HepG2 (cell line): Measurements from ENCODE around the gene SMIM24. TPM values are rescaled to one million over a fixed set of nuclear protein-coding genes. Genes with fewer than 3 reads are reported as not detected.
A peak's percentile ranks its signal among the peaks of the same experiment; 100 is the strongest.

Source experiments
- ATAC-seq: fragments of 200-7000 bp; cut with Tn5 transposase; 3 replicates; pipeline ENCODE4 v1.9.1; 2020; ENCODE audit warnings: mild to moderate bottlenecking, moderate library complexity
- BruUV-seq: library from RNA; stranded (reverse); fragments of 400-500 nt; replicated peaks from 2 replicates; lab custom pipeline; 2021; lab: Mats Ljungman, UMichigan
- CTCF ChIA-PET: fragments of 300-600 bp; formaldehyde crosslinking; extraction: SDS; loops from one replicate; lab custom pipeline; 2021; ENCODE audit warnings: low total read pairs, inconsistent platforms, low intra/inter-chr PET ratio; lab: Yijun Ruan, JAX
- POLR2A ChIA-PET: fragments of 350-600 bp; sonication (Branson Sonifier 250); formaldehyde crosslinking; loops from one replicate; lab custom pipeline; 2020; ENCODE audit warnings: antibody characterized with exemption, inconsistent platforms; lab: Yijun Ruan, JAX
- DNase-seq: peaks from one replicate; pipeline ENCODE4 v3.0.0-alpha.2; 2015; ENCODE audit warnings: low spot score
- FAIRE-seq: peaks from 3 replicates; lab custom pipeline; 2011; peaks lifted over from hg19 to GRCh38; lab: Jason Lieb, UNC
- H2AFZ ChIP-seq: one replicate; pipeline ENCODE4 v1.6.1; 2011; ENCODE audit warnings: low read length, inconsistent platforms
- H3K27ac ChIP-seq: fragments of 300-600 bp; 3 replicates; pipeline ENCODE4 v1.8.0; 2011; ENCODE audit warnings: mixed run types, mild to moderate bottlenecking, mixed read lengths, low read length, inconsistent platforms; ENCODE audit not compliant: insufficient read depth; ENCODE audit errors: extremely low read length
- H3K27me3 ChIP-seq, 2 experiments: fragments of 200-600 bp in 1 of 2; 2 replicates in 1 of 2; 3 replicates in 1 of 2; pipeline versions ENCODE4 v1.6.0 to v1.8.0; 2011; ENCODE audit warnings: low read length in 2 of 2, mild to moderate bottlenecking in 2 of 2, moderate library complexity in 2 of 2, inconsistent platforms in 1 of 2; ENCODE audit not compliant: insufficient read depth in 2 of 2, control insufficient read depth in 1 of 2
- H3K36me3 ChIP-seq, 2 experiments: fragments of 200-600 bp in 1 of 2; replicated peaks in 1 of 2; 2 replicates in 1 of 2; 3 replicates in 1 of 2; pipeline versions ENCODE4 v1.5.1 to v1.8.0; 2011; ENCODE audit warnings: low read length in 2 of 2, inconsistent platforms in 1 of 2; ENCODE audit not compliant: insufficient read depth in 2 of 2, control insufficient read depth in 1 of 2
- H3K4me1 ChIP-seq: 2 replicates; pipeline ENCODE4 v1.5.1; 2012; ENCODE audit warnings: low read length, inconsistent platforms; ENCODE audit not compliant: insufficient read depth
- H3K4me2 ChIP-seq: 2 replicates; pipeline ENCODE4 v1.6.0; 2011; ENCODE audit warnings: low read depth, low read length, inconsistent platforms
- H3K4me3 ChIP-seq, 3 experiments: fragments of 200-600 bp in 1 of 3; sonication (generic), shearing (Covaris generic) in 1 of 3; replicated peaks in 1 of 3; 2 replicates each; pipeline ENCODE4 v1.5.1; 2011 to 2016; ENCODE audit warnings: low read length in 3 of 3, inconsistent platforms in 2 of 3, low read depth in 2 of 3, mild to moderate bottlenecking in 2 of 3, control low read depth in 1 of 3, mixed read lengths in 1 of 3; ENCODE audit not compliant: insufficient read depth in 1 of 3
- H3K79me2 ChIP-seq: one replicate; pipeline ENCODE4 v1.6.1; 2011; ENCODE audit warnings: low read length, inconsistent platforms; ENCODE audit not compliant: insufficient read depth
- H3K9ac ChIP-seq: 2 replicates; pipeline ENCODE4 v1.6.0; 2011; ENCODE audit warnings: mild to moderate bottlenecking, low read depth, low read length, inconsistent platforms; ENCODE audit not compliant: insufficient read depth
- H3K9me3 ChIP-seq: 2 replicates; pipeline ENCODE4 v1.5.1; 2012; ENCODE audit warnings: mild to moderate bottlenecking, low read length
- H4K20me1 ChIP-seq: 2 replicates; pipeline ENCODE4 v1.6.0; 2011; ENCODE audit warnings: inconsistent platforms, mild to moderate bottlenecking, low read length, moderate library complexity; ENCODE audit not compliant: insufficient read depth
- ARID4A ChIP-seq: sonication (generic); formaldehyde crosslinking; IDR thresholded peaks from 2 replicates; pipeline ENCODE4 v1.5.0; 2020; ENCODE audit warnings: mild to moderate bottlenecking, missing genetic modification reagents, borderline replicate concordance
- GATA4 ChIP-seq: sonication (generic); IDR thresholded peaks from 2 replicates; pipeline ENCODE4 v1.6.1; 2016; ENCODE audit warnings: antibody characterized with exemption, low read depth, borderline replicate concordance
- PRDM10 ChIP-seq: sonication (generic); formaldehyde crosslinking; IDR thresholded peaks from 2 replicates; pipeline ENCODE4 v1.4.0; 2020; ENCODE audit warnings: low read depth, missing genetic modification reagents
- RFXANK ChIP-seq: IDR thresholded peaks from 2 replicates; pipeline ENCODE4 v1.6.1; 2016
- ZNF121 ChIP-seq: sonication (generic); formaldehyde crosslinking; IDR thresholded peaks from 2 replicates; pipeline ENCODE4 v1.5.0; 2020; ENCODE audit warnings: mild to moderate bottlenecking, missing genetic modification reagents
- ZNF704 ChIP-seq: sonication (generic); formaldehyde crosslinking; IDR thresholded peaks from 2 replicates; pipeline ENCODE4 v1.8.1; 2023; ENCODE audit warnings: mild to moderate bottlenecking, inconsistent platforms, moderate library complexity, missing genetic modification reagents, borderline replicate concordance
- ZNF737 ChIP-seq: sonication (generic); formaldehyde crosslinking; IDR thresholded peaks from 2 replicates; pipeline ENCODE4 v1.5.0; 2020; ENCODE audit warnings: missing genetic modification reagents, mild to moderate bottlenecking, borderline replicate concordance
- WGBS: methylation state at CpG from one replicate; pipeline ENCODE4 v1.1.6; 2017; ENCODE audit warnings: low lambda C conversion rate; 5-methylcytosine and 5-hydroxymethylcytosine counted together
- in situ Hi-C: cut with HindIII; loops from 2 replicates; pipeline ENCODE4 v1.10.0; 2017; ENCODE audit warnings: low pct_unique_long_range_greater_than_20kb; ENCODE audit not compliant: extremely low pct_ligation_motif_present
- intact Hi-C: fragments of 100-400 bp; cut with micrococcal nuclease; formaldehyde crosslinking; loops from one replicate; pipeline ENCODE4 v1.10.0; 2022; ENCODE audit not compliant: unreplicated experiment
- polyA plus RNA-seq, 8 experiments: library from polyadenylated mRNA; depleted of rRNA in 3 of 8; stranded (reverse) in 7 of 8; unstranded in 1 of 8; fragments of >200 nt; fragmentation: Illumina TruSeq in 4 of 8; extraction: Trizol in 4 of 8; gene quantifications; 2 replicates each; pipeline versions ENCODE4 v1.2.1 to v1.2.3, GENCODE V29; 2011 to 2016; ENCODE audit warnings: low read depth in 4 of 8, missing spikeins in 1 of 8, mixed read lengths in 1 of 8; ENCODE audit not compliant: insufficient read depth in 1 of 8
- total RNA-seq, 5 experiments: library from RNA; depleted of rRNA; stranded (reverse); fragments of >200 nt; fragmentation: Illumina TruSeq; extraction: Trizol; gene quantifications; 2 replicates each; pipeline ENCODE4 v1.2.3, GENCODE V29; 2016; ENCODE audit warnings: low read depth in 1 of 5

Gene SMIM24
- total and polyA plus RNA-seq, 2 of the 13 experiments (the other 11 are each of a cell fraction or from before 2014, with no cell fraction given): 11.2 to 70.6 TPM

GRCh38 chr19:3474010-3474409 lies 6.3 kb downstream of the SMIM24 start:
- DNase-seq (no peak), ATAC-seq (no peak), FAIRE-seq (no peak)
- no peak overlapping the region for H3K27ac ChIP-seq
- POLR2A ChIA-PET: no interaction called here
- no peaks in the 10 kb centered on the region for H3K9me3 ChIP-seq
- CTCF ChIA-PET: interaction anchor here (6.0 kb wide), 1 partner anchor 148 kb away, joined by 48 read pairs; no protein-coding TSS in a partner anchor
- H3K79me2 ChIP-seq: no peaks in the 10 kb centered on the region
- H3K9ac ChIP-seq: no peak overlapping the region
- H2AFZ ChIP-seq: no peak overlapping the region
- no peaks in the 10 kb centered on the region for H3K36me3 ChIP-seq
- in situ Hi-C loops: loop anchor here (5.0 kb wide), 1 partner anchor 152 kb away; no protein-coding TSS in a partner anchor
- BruUV-seq: no TSS peak
- H4K20me1 ChIP-seq: no peaks in the 10 kb centered on the region
- intact Hi-C loops: loop anchor here (5.0 kb wide), 1 partner anchor 147 kb away; no protein-coding TSS in a partner anchor
- WGBS: 26% methylated on average over 5 of the region's 8 CpGs
- peaks cover 12% of the 10 kb centered on the region for H3K4me1 ChIP-seq
- H3K4me3 ChIP-seq: no peak overlapping the region
- H3K4me2 ChIP-seq: peak overlapping the region; percentile 16; the same call in 1 of the 2 replicates
- TF ChIP-seq ZNF704 (CRISPR knock-in tag) (no peak), PRDM10 (CRISPR knock-in tag) (no peak), ARID4A (CRISPR knock-in tag) (no peak), GATA4 (no peak), ZNF737 (CRISPR knock-in tag) (no peak), RFXANK (CRISPR knock-in tag) (no peak), ZNF121 (CRISPR knock-in tag) (no peak)
- peaks cover 0 to 1% of the 10 kb centered on the region in 2 experiments; a peak in 1 of 5 replicates for H3K27me3 ChIP-seq
